Kidney capillary endothelial cell (primary cell): ENCODE data around the gene PNMA8C.
"Not testable (repeated sequence)": the region's sequence is repeated elsewhere in the genome, so short reads cannot be mapped to it uniquely, and the experiment has no call there.

Experiments
- DNase-seq: peaks from one replicate; pipeline ENCODE4 v3.0.0-alpha.2; 2018; ENCODE audit warnings: low spot score

PNMA8C gene

DNA sequence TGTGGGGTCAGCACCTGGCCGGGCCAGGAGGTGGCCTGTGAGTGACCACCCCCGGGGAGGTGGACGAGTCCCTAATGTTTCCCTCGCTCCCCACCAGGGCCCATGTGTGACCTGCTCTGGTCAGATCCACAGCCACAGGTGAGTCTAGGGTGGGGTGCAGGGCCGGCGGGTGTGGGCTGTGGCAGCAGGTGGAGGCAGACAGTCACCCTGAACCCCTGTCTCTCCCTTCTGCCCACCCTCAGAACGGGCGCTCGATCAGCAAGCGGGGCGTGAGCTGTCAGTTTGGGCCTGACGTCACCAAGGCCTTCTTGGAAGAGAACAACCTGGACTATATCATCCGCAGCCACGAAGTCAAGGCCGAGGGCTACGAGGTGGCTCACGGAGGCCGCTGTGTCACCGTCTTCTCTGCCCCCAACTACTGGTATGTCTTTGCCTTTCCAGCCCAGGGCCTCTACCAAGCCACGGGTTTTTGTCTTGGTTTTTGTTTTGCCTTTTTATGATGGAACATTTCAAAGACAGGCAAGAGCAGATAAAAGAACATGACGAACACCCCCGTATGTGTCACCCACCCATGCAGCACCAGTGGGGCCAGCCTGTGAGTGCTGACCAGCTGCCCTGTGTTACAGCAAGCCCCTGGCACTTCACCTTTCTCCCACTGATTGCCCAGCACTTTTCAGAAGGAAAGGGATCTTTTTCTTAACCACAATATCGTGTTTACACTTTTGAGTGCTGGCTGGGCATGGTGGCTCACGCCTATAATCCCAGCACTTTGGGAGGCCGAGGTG is 40.2 kb downstream of the PNMA8C start:
- no peak for DNase-seq

DNA sequence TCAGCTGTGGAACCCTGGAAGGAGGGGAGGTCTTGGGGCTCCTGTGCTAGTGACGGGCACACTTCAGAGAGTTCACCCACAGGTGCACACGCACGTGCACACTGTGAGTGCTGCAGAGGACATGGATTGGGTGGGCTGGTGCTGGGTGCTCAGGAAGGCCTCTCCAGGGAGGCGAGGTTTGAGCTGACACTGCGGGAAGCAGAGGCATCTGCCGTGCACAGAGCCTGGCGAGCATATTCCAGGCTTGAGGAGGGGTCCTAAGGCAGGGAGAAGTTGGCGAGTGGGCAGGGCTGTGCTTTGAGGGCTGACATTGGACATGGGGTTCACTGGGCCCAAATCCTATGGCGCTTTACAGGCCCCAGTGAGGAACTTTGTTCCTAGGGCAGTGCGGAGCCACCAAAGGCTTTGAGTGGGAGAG is 41.0 kb downstream of the PNMA8C start:
- no peak for DNase-seq

GRCh38 chr19:46386996-46387712 is 41.6 kb downstream of the PNMA8C start:
- DNase-seq: no peak

DNA sequence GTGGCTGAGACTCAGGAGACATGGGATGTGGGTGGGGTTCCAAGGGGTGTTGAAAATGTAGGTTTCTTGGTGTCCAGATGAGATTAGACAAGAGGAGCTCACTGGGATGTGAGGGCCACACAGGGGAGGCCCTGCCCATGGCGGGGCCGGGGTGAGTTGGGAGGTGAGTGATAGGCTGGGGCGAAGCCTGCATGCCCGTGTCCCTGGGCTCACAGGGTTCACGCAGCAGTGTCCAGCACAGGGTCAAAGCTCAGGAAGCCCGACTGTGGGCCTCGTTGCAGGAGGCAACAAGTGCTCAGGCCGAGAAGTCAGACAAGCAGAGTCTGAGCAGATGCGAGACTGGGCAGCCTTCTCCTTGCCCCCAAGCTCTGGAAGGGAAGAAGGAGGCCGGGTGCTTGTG is 42.6 kb downstream of the PNMA8C start:
- no peak for DNase-seq

DNA sequence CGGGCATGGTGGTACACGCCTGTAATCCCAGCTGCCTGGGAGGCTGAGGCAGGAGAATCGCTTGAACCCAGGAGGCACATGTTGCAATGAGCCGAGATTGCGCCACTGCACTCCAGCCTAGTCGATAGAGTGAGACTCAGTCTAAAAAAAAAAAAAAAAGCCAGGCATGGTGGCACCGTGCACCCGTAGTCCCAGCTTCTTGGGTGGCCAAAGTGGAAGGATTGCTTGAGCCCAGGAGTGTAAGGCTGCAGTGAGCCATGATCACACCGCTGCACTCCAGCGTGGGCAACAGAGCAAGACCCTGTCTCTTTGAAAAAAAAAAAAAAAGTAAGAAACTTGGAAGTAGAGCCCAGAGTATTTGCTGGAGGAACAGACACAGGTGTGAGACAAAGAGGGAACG is 43.1 kb downstream of the PNMA8C start:
- no peak for DNase-seq

GRCh38 chr19:46384396-46384795 is 44.3 kb downstream of the PNMA8C start:
- DNase-seq: no peak

DNA sequence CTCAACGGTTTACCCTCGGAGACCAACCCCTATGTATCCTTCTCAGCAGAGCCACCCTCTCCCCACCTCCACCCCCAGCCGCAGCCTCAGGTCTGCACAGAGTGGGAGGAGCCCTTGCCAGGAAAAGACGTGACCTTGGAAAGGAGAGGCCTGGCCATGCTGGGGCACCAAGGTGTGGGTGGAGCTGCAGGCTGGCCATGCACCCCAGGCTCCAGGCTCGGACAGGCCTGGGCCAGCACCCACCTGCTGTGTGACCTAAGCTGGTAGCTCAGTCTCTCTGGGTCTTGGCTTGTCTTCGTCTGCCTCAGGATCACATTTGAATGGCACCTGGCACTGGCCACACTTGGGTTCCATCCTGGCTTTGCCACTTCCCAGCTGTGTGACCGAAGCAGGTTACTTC is 44.9 kb downstream of the PNMA8C start:
- no peak for DNase-seq

GRCh38 chr19:46383171-46383815 is 45.4 kb downstream of the PNMA8C start:
- DNase-seq: no peak

- DNase-seq: no peak
Measured at GRCh38 chr19:46381756-46382345, 46.9 kb downstream of the PNMA8C start.

DNA sequence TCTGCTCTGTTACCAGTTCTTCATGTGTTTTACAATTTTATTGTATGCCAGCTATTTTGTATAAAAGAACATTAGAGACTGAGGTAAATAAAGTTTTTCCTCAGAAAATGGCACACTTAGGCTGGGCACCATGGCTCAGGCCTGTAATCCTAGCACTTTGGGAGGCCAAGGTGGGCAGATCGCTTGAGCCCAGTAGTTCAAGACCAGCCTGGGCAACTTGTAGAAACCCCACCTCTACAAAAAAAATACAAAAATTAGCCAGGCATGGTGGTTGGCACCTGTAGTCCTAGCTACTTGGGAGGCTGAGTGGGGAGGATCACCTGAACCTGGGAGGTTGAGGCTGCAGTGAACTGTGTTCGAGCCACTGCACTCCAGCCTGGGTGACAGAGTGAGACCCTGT is 47.4 kb downstream of the PNMA8C start:
- no peak for DNase-seq

DNA sequence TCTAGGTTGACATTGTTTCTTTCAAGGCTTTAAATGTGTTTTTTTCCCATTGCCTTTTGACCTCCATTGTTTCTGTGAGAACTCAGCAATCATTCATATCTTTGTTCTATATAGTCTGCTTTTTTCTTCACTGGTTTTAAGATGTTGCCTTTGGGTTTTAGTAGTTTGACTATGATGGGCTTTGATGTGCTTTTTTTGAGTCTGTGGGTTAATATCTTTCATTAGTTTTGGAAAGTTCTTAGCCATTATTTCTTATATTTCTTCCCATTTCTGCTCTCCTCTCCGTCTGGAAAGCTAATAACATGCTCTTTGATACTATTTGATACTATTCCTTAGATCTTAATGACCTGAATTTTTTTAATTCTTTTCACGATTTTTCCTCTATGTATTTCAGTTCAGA is 48.0 kb downstream of the PNMA8C start:
- no peak for DNase-seq

DNA sequence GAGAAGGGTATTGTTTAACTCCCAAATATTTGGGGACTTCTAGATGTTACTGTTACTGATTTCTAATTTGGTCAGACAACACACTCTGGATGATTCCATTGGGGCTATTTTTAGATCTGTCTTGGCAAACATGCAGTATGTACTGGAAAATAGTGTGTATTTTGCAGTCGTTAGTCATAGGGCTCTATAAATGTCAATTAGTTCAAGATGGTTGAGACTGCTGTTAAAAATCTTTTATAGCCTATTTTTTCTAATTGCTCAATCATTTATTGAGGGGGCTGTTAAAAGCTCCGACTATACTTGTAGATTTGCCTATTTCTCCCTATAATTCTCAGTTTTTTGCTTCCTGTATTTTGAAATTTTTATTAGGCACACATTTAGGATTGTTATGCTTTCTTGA is 50.5 kb downstream of the PNMA8C start:
- no peak for DNase-seq

DNA sequence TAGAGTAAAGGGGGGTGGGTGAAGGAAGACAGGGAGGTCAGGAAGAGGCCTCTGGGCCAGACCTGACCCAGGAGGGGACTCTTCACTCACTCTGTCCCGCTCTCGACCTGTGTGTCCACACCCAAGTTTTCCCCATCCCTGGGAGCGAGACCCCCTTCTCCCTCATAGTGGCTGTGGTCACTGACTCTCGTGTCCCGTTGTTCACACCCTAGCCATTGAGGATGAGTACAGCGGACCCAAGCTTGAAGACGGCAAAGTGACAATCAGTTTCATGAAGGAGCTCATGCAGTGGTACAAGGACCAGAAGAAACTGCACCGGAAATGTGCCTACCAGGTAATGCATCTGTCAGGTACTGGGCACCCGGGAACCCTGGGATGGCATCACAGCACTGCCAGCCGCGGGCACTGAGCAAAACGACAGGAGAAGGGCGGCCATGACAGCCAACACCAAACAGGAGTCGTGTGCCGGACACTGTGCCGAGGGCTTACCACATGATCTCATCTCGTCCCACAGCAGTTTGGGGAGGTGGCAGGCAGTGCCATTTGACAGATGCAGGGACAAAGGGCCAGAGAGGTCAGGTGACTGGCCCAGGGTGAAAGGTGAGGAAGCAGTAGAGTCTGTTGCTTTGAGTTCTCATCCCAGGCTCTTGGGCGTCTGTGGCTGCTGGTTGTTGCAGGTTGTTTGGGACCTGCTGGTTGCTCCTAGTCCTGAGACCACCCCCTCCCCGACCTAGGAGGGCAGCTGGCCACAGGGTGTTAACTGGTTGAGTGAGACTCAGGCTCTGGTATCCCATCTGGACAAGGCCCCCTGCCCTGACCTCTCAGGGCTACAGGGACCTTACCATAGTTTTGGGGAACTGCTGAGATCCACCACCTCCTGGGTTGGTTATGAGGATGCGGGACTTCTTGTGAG is 52.2 kb downstream of the PNMA8C start:
- no peak for DNase-seq

GRCh38 chr19:46375476-46376067 is 53.2 kb downstream of the PNMA8C start:
- DNase-seq: not testable (repeated sequence)
